ENCODE measurements around the gene ZGPAT.

- TF ChIP-seq POLR2AphosphoS5 (IDR thresholded peaks at IDR 0.05) = no peak
- no peak for TF ChIP-seq POLR2A (IDR thresholded peaks at IDR 0.05)
- TF ChIP-seq CTCF (IDR thresholded peaks at IDR 0.05) = no peak
- TF ChIP-seq EP300 (IDR thresholded peaks at IDR 0.05; ENCODE audit: low read depth) = no peak
Measured at GRCh38 chr20:63703976-63704748, 3.7 kb upstream of the ZGPAT start.

All from transverse colon (tissue), 4 donors.